ENCODE data around the gene TSPAN14.

TSPAN14 gene

GRCh38 chr10:80509108-80509402 is 54.9 kb downstream of the TSPAN14 start:
- DNase-seq = no peak

- DNase-seq = no peak
These were observed 55.5 kb downstream of the TSPAN14 start for GRCh38 chr10:80509403-80510161.

GRCh38 chr10:80512031-80512526 is 58.0 kb downstream of the TSPAN14 start:
- no peak for DNase-seq

- DNase-seq = no peak
These were observed 59.0 kb downstream of the TSPAN14 start for GRCh38 chr10:80513106-80513505.

- no peak for DNase-seq
These were observed 61.4 kb downstream of the TSPAN14 start for GRCh38 chr10:80515511-80515910.

GRCh38 chr10:80515941-80516340 is 61.8 kb downstream of the TSPAN14 start:
- no peak for DNase-seq

- no peak for DNase-seq
These were observed 62.5 kb downstream of the TSPAN14 start for GRCh38 chr10:80516506-80517075.

GRCh38 chr10:80517416-80518142 is 63.5 kb downstream of the TSPAN14 start:
- no peak for DNase-seq

- no peak for DNase-seq
These were observed 64.2 kb downstream of the TSPAN14 start for GRCh38 chr10:80518143-80518806.

GRCh38 chr10:80518807-80519360 is 64.8 kb downstream of the TSPAN14 start:
- no peak for DNase-seq

GRCh38 chr10:80519936-80520650 is 66.0 kb downstream of the TSPAN14 start:
- DNase-seq = no peak

- DNase-seq = no peak
These were observed 66.8 kb downstream of the TSPAN14 start for GRCh38 chr10:80520661-80521470.

- DNase-seq = peak; percentile 28
These were observed 68.8 kb downstream of the TSPAN14 start for GRCh38 chr10:80522756-80523363.

GRCh38 chr10:80523773-80524172 is 69.7 kb downstream of the TSPAN14 start:
- DNase-seq = no peak

GRCh38 chr10:80524190-80524909 is 70.2 kb downstream of the TSPAN14 start:
- no peak for DNase-seq

GRCh38 chr10:80526218-80526617 is 72.1 kb downstream of the TSPAN14 start:
- DNase-seq = no peak

- no peak for DNase-seq
These were observed 72.6 kb downstream of the TSPAN14 start for GRCh38 chr10:80526742-80527141.

- DNase-seq = no peak
These were observed 74.1 kb downstream of the TSPAN14 start for GRCh38 chr10:80528185-80528700.

- DNase-seq = no peak
These were observed 74.8 kb downstream of the TSPAN14 start for GRCh38 chr10:80528901-80529300.

- DNase-seq = peak; percentile 50
These were observed 75.5 kb downstream of the TSPAN14 start for GRCh38 chr10:80529604-80530003.
